ENCODE data around the gene KRT86. TPM values are rescaled to one million over a fixed set of nuclear protein-coding genes. Genes with fewer than 3 reads are reported as not detected.

The KRT86 gene
- total RNA-seq, 2 donors from 2014 or later: not detected

DNA sequence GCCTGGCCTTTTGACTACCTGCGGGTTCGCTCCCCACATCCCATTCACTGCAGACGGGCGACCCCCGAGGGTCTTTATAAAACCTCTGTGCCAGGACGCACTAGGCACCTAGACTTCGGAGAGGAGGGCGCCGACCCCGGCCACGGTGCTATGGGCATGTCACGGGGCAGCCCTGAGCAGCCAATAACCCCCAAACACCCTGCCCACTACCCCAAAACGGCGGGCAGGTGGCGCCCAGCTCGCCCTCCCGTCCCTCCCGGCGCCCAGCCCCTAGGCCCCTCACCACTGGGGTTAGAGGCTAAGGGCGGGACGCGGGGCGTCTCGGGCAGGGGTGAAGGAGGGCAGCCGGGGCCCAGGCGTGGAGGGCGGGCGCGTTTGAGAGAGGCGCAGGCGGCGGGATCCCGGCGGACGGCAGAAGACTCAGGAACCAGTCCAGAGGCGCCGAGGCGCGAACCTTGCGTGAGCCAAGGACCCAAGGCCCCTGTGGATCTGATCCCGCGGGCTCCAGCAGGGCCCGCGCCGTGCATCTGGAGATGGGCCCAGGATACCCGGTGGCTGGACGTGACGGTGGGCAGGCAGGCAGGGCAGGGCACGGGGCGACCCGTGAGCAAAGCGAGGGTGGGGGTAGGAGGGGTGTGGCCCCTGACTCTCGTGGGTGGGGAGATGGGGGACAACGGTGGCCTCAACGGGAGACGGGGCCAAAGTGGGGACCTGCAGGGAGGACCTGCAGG is 81.8 kb downstream of the KRT86 start:
- H3K4me3 ChIP-seq (ENCODE audit: low read length): no peak overlapping the region
- H3K9ac ChIP-seq (ENCODE audit: extremely low read depth, low read length, poor library complexity, severe bottlenecking): no peak overlapping the region
- Mint-ChIP-seq H3K9me3 (no peaks in the 10 kb centered on the region), H3K36me3 (ENCODE audit: low read depth) (no peaks in the 10 kb centered on the region), H3K27me3 (ENCODE audit: insufficient read depth) (no peaks in the 10 kb centered on the region), H3K27ac (no peak overlapping the region), H3K4me3 (no peak overlapping the region), H3K4me1 (no peaks in the 10 kb centered on the region)
- H3K9me3 ChIP-seq (ENCODE audit: control insufficient read depth, low read length): no peaks in the 10 kb centered on the region
- DNase-seq: peak; percentile 32
- H3K27ac ChIP-seq (ENCODE audit: low read depth, low read length): no peak overlapping the region
- 94 to 97% methylated on average over 12 to 56 of the region's 56 CpGs for WGBS, 2 experiments (ENCODE audit: insufficient coverage in 1 of 2, insufficient read length in 1 of 2)
- TF ChIP-seq, protein P1, sequence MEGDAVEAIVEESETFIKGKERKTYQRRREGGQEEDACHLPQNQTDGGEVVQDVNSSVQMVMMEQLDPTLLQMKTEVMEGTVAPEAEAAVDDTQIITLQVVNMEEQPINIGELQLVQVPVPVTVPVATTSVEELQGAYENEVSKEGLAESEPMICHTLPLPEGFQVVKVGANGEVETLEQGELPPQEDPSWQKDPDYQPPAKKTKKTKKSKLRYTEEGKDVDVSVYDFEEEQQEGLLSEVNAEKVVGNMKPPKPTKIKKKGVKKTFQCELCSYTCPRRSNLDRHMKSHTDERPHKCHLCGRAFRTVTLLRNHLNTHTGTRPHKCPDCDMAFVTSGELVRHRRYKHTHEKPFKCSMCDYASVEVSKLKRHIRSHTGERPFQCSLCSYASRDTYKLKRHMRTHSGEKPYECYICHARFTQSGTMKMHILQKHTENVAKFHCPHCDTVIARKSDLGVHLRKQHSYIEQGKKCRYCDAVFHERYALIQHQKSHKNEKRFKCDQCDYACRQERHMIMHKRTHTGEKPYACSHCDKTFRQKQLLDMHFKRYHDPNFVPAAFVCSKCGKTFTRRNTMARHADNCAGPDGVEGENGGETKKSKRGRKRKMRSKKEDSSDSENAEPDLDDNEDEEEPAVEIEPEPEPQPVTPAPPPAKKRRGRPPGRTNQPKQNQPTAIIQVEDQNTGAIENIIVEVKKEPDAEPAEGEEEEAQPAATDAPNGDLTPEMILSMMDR (conservative IDR thresholded peaks at IDR 0.05): no peak
- no peaks in the 10 kb centered on the region for H3K4me1 ChIP-seq (ENCODE audit: control insufficient read depth, insufficient read depth, low read length)
- H3K27me3 ChIP-seq (ENCODE audit: control insufficient read depth, insufficient read depth, low read length, poor library complexity, severe bottlenecking): peaks cover 7% of the 10 kb centered on the region
- no peaks in the 10 kb centered on the region for H3K36me3 ChIP-seq (ENCODE audit: control insufficient read depth, insufficient read depth, low read length)

DNA sequence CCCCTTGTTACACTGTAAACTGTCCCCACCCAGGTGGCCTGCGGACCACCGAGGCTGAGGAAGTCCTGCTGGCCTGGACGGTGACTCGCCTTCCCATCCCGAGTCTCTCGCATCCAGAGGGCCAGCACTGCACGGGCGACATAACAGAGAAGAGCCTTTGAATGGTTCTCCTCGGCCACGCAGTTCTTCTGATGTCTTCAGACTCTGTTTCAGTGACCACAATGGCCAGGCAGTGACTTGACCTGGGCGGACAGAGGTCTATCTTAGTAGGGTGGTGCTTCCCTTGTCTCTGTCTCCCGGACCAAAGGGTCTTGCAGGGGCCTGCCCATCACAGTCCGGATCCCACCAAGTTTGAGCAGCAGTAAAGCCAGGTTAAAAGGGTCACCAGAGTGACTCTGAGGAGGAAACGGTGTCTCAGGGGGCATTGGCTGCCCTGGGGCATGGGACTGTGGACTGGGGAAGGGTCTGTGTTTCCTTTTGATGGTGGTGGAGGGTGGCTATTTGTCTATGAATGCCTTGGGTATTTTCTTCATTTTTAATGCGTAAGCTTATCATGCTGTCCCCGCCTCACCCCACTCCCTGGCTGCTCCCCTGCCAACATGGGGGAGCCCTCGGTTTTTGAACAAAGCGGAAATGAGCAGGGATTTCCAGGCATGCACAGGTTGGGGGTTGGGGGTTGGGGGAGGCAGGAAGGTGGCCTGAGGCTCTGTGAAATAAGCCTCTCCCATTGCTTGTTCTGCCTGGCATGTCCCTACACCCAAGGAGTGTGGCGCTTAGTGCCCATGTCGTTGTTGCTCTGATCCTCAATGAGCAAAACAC is 82.5 kb downstream of the KRT86 start:
- Mint-ChIP-seq H3K27ac (no peak overlapping the region), H3K4me3 (no peak overlapping the region), H3K9me3 (no peaks in the 10 kb centered on the region), H3K27me3 (ENCODE audit: insufficient read depth) (no peaks in the 10 kb centered on the region), H3K36me3 (ENCODE audit: low read depth) (no peaks in the 10 kb centered on the region), H3K4me1 (no peaks in the 10 kb centered on the region)
- peak; percentile 31 for DNase-seq
- 93 to 94% methylated on average over 12 to 20 of the region's 20 CpGs for WGBS, 2 experiments (ENCODE audit: insufficient coverage in 1 of 2, insufficient read length in 1 of 2)
- Histone ChIP-seq H3K27me3 (ENCODE audit: control insufficient read depth, insufficient read depth, low read length, poor library complexity, severe bottlenecking) (peaks cover 7% of the 10 kb centered on the region), H3K4me3 (ENCODE audit: low read length) (no peak overlapping the region), H3K36me3 (ENCODE audit: control insufficient read depth, insufficient read depth, low read length) (no peaks in the 10 kb centered on the region), H3K9me3 (ENCODE audit: control insufficient read depth, low read length) (no peaks in the 10 kb centered on the region), H3K27ac (ENCODE audit: low read depth, low read length) (no peak overlapping the region), H3K4me1 (ENCODE audit: control insufficient read depth, insufficient read depth, low read length) (no peaks in the 10 kb centered on the region), H3K9ac (ENCODE audit: extremely low read depth, low read length, poor library complexity, severe bottlenecking) (no peak overlapping the region)
- TF ChIP-seq, protein P1 (conservative IDR thresholded peaks at IDR 0.05): no peak

Other genes with a start within 250 kb of the KRT86 start
- gene NR4A1, start 223.2 kb upstream of the KRT86 start, total RNA-seq: 10 to 100 TPM; 17.7 to 18.4 TPM
- gene ATG101, start 204.7 kb upstream of the KRT86 start, total RNA-seq: 10 to 100 TPM; 32.1 TPM
- gene SMIM41, start 194.9 kb upstream of the KRT86 start, total RNA-seq: not detected
- under 1 TPM; 0.07 to 0.09 TPM for gene KRT80, start 82.6 kb upstream of the KRT86 start, total RNA-seq
- gene KRT7, start 41.4 kb upstream of the KRT86 start, total RNA-seq: 1 to 10 TPM in 1 of 2 donors, not detected in 1; 1.5 TPM
- not detected for gene KRT81, start 16.9 kb downstream of the KRT86 start, total RNA-seq
- not detected for gene KRT83, start 46.8 kb downstream of the KRT86 start, total RNA-seq
- not detected for gene KRT85, start 92.8 kb downstream of the KRT86 start, total RNA-seq
- gene KRT84, start 111.0 kb downstream of the KRT86 start, total RNA-seq: not detected
- gene KRT82, start 131.7 kb downstream of the KRT86 start, total RNA-seq: not detected
- gene KRT75, start 159.7 kb downstream of the KRT86 start, total RNA-seq: not detected
- gene KRT6B, start 177.5 kb downstream of the KRT86 start, total RNA-seq: not detected
- not detected for gene KRT6C, start 199.2 kb downstream of the KRT86 start, total RNA-seq
- gene KRT6A, start 218.6 kb downstream of the KRT86 start, total RNA-seq: not detected
- gene KRT5, start 245.7 kb downstream of the KRT86 start, total RNA-seq: not detected

All from endodermal cell (in vitro differentiated cells).